Mucosa of descending colon (tissue), 3 donors: Measurements from ENCODE around the gene SLC25A2. TPM values are rescaled to one million over a fixed set of nuclear protein-coding genes. Genes with fewer than 3 reads are reported as not detected.

Source experiments
- ATAC-seq: fragments of 200-7000 bp; cut with Tn5 transposase; one replicate; pipeline ENCODE4 v1.9.1; 2020; ENCODE audit warnings: mild to moderate bottlenecking, moderate library complexity
- DNase-seq, 3 donors: peaks; one replicate each; pipeline ENCODE4 v3.0.0-alpha.2; 2020
- H3K36me3 ChIP-seq: fragments of 200-600 bp; one replicate; pipeline ENCODE4 v1.8.0; 2021; ENCODE audit warnings: low read depth, mild to moderate bottlenecking
- H3K4me1 ChIP-seq: fragments of 200-600 bp; one replicate; pipeline ENCODE4 v1.8.0; 2021; ENCODE audit warnings: low read depth, mild to moderate bottlenecking
- H3K4me3 ChIP-seq: fragments of 200-600 bp; one replicate; pipeline ENCODE4 v1.8.0; 2021; ENCODE audit warnings: mild to moderate bottlenecking
- H3K9me3 ChIP-seq: fragments of 200-600 bp; one replicate; pipeline ENCODE4 v1.8.0; 2021; ENCODE audit warnings: mild to moderate bottlenecking
- CTCF ChIP-seq: fragments of 200-600 bp; IDR thresholded peaks from one replicate; pipeline ENCODE4 v1.8.0; 2022; ENCODE audit warnings: antibody characterized with exemption, mild to moderate bottlenecking
- intact Hi-C, 2 donors: fragments of 100-400 bp; cut with DNase I in 1 of 2; cut with micrococcal nuclease in 1 of 2; formaldehyde crosslinking; loops; one replicate each; pipeline versions ENCODE4 v1.11.0 to v1.11.1; 2022; cut with DNase I, micrococcal nuclease
- total RNA-seq, 3 donors: library from RNA; stranded (reverse); fragmentation: NEBNext Ultra II Directional in 2 of 3; extraction: Animal tissue kit (Norgen Biotek cat#: 25700) in 2 of 3; gene quantifications; one replicate each; pipeline versions ENCODE4 v1.2.1 to v1.2.4, GENCODE V29; 2021 to 2023
- donor health status: DM: no; HTN: no; CAD: no; lungs with moderate emphysema.
- donor health status: DM: no; HTN: no; CAD: no.
- donor health status: DM: no; HTN: yes; CAD: no.

The SLC25A2 gene
- total RNA-seq, 3 donors from 2014 or later: 1.2 to 1.7 (median 1.5) TPM

DNA sequence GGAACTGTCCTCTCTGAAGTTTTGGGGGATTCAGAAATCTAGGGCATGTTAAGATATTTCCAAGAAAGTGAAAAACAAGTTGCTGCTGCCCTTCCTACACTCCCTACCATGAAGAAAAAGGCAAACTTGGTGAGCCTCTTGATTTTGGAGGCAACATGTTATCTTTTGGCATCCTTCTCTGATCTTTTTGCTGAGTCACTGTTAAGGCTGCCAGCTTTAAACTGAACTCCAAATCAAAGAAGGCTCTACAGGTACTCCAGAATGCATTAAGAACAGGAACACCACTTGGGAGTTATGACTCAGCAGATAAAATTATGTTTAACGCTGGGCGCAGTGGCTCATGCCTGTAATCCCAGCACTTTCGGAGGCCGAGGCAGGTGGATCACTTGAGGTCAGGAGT is 34.7 kb downstream of the SLC25A2 start:
- DNase-seq (no peak), ATAC-seq (no peak)
- H3K36me3 ChIP-seq: no peaks in the 10 kb centered on the region
- no peak for TF ChIP-seq CTCF
- intact Hi-C loops: no loop called here
- H3K9me3 ChIP-seq: peaks cover 99% of the 10 kb centered on the region
- H3K4me1 ChIP-seq: no peaks in the 10 kb centered on the region
- no peak overlapping the region for H3K4me3 ChIP-seq

DNA sequence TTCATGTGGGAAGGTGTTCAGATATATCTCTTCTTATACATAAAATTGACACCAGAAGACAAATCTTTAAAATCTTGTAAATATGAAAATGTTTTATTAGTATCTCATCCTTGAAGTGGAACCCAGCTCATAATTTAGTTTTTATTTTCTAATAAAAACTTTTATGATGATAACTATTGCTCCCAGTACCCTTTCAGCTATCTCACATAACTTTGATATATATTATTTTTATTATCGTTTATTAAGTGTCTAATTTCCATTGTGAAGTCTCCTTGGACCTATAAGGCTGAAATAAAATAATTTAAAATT is 42.7 kb downstream of the SLC25A2 start:
- no peaks in the 10 kb centered on the region for H3K36me3 ChIP-seq
- ATAC-seq (no peak), DNase-seq (no peak)
- no peak overlapping the region for H3K4me3 ChIP-seq
- TF ChIP-seq CTCF: no peak
- H3K4me1 ChIP-seq: no peaks in the 10 kb centered on the region
- intact Hi-C loops: no loop called here
- peaks cover 100% of the 10 kb centered on the region for H3K9me3 ChIP-seq

- intact Hi-C loops: no loop called here
- DNase-seq: no peak
- no peak for TF ChIP-seq CTCF
- no peaks in the 10 kb centered on the region for H3K4me1 ChIP-seq
- ATAC-seq: no peak
- H3K9me3 ChIP-seq: peaks cover 100% of the 10 kb centered on the region
- H3K4me3 ChIP-seq: no peak overlapping the region
- H3K36me3 ChIP-seq: no peaks in the 10 kb centered on the region
These were observed 43.2 kb downstream of the SLC25A2 start for GRCh38 chr5:141260458-141261237.

GRCh38 chr5:141258948-141259347 is 44.9 kb downstream of the SLC25A2 start:
- ATAC-seq (no peak), DNase-seq (no peak)
- Histone ChIP-seq H3K9me3 (peaks cover 100% of the 10 kb centered on the region), H3K36me3 (no peaks in the 10 kb centered on the region), H3K4me1 (no peaks in the 10 kb centered on the region), H3K4me3 (no peak overlapping the region)
- no peak for TF ChIP-seq CTCF
- intact Hi-C loops: no loop called here

DNA sequence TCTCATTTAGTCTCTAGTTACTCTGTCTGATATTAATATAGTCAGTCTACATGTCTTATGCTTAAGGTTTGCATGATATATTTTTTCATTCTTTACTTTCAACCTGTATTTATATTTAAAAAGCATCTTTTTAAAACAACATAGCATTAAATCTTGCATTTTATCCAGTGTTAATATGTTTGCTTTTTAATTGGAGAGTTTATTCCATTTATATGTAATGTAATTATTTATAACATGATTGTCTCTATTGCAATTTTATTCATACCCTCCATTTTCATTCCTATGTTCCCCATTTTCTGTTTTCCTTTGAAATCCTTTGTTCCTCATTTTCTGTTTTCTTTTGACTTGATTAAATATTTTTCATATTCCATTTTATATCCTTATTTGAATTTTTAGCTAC is 45.4 kb downstream of the SLC25A2 start:
- DNase-seq: no peak

More for the DNA sequence above, 45.4 kb downstream of the SLC25A2 start:
- TF ChIP-seq CTCF: no peak
- H3K4me3 ChIP-seq: no peak overlapping the region
- H3K4me1 ChIP-seq: no peaks in the 10 kb centered on the region
- intact Hi-C loops: no loop called here
- no peaks in the 10 kb centered on the region for H3K36me3 ChIP-seq
- peaks cover 100% of the 10 kb centered on the region for H3K9me3 ChIP-seq
- no peak for ATAC-seq

Other genes with a start within 250 kb of the SLC25A2 start
- gene PCDHB2, start 209.4 kb downstream of the SLC25A2 start, total RNA-seq: 1 to 10 TPM in 2 of 3 donors, under 1 TPM in 1; 0.82 to 5.5 (median 1.1) TPM
- 1 to 10 TPM in 1 of 3 donors, under 1 TPM in 2; 0.58 to 1.9 (median 0.90) TPM for gene PCDHB3, start 203.6 kb downstream of the SLC25A2 start, total RNA-seq
- gene PCDHB4, start 182.2 kb downstream of the SLC25A2 start, total RNA-seq: 1 to 10 TPM in 1 of 3 donors, under 1 TPM in 2; 0.35 to 3.4 (median 0.80) TPM
- gene PCDHB5, start 168.8 kb downstream of the SLC25A2 start, total RNA-seq: 1 to 10 TPM in 1 of 3 donors, under 1 TPM in 2; 0.41 to 3.0 (median 0.60) TPM
- under 1 TPM; 0.24 to 0.60 (median 0.29) TPM for gene PCDHB6, start 154.0 kb downstream of the SLC25A2 start, total RNA-seq
- gene PCDHB7, start 131.4 kb downstream of the SLC25A2 start, total RNA-seq: 1 to 10 TPM in 1 of 3 donors, under 1 TPM in 1, not detected in 1; 0.55 to 2.5 TPM
- gene PCDHB8, start 126.3 kb downstream of the SLC25A2 start, total RNA-seq: 1 to 10 TPM in 1 of 3 donors, under 1 TPM in 2; 0.12 to 2.1 (median 0.72) TPM
- 1 to 10 TPM in 1 of 3 donors, under 1 TPM in 2; 0.49 to 3.4 (median 0.89) TPM for gene PCDHB16, start 121.7 kb downstream of the SLC25A2 start, total RNA-seq
- 1 to 10 TPM in 1 of 3 donors, under 1 TPM in 2; 0.26 to 2.4 (median 0.70) TPM for gene PCDHB9, start 116.9 kb downstream of the SLC25A2 start, total RNA-seq
- gene PCDHB10, start 111.7 kb downstream of the SLC25A2 start, total RNA-seq: 1 to 10 TPM in 1 of 3 donors, under 1 TPM in 2; 0.35 to 4.9 (median 0.60) TPM
- gene PCDHB11, start 104.4 kb downstream of the SLC25A2 start, total RNA-seq: 1 to 10 TPM in 2 of 3 donors, under 1 TPM in 1; 0.55 to 5.8 (median 1.3) TPM
- gene PCDHB12, start 95.3 kb downstream of the SLC25A2 start, total RNA-seq: 1 to 10 TPM in 1 of 3 donors, under 1 TPM in 2; 0.52 to 3.9 (median 0.67) TPM
- 1 to 10 TPM; 1.2 to 4.3 (median 1.9) TPM for gene PCDHB13, start 90.1 kb downstream of the SLC25A2 start, total RNA-seq
- 1 to 10 TPM in 2 of 3 donors, under 1 TPM in 1; 0.98 to 6.1 (median 2.0) TPM for gene PCDHB14, start 80.7 kb downstream of the SLC25A2 start, total RNA-seq
- gene PCDHB15, start 58.7 kb downstream of the SLC25A2 start, total RNA-seq: 1 to 10 TPM in 2 of 3 donors, under 1 TPM in 1; 0.69 to 4.3 (median 1.2) TPM
- gene TAF7, start 16.7 kb upstream of the SLC25A2 start, total RNA-seq: 10 to 100 TPM; 52.6 to 70.4 (median 56.9) TPM
- gene PCDHGA1, start 26.5 kb upstream of the SLC25A2 start, total RNA-seq: 1 to 10 TPM in 1 of 3 donors, under 1 TPM in 2; 0.35 to 1.6 (median 0.43) TPM
- gene PCDHGA2, start 34.7 kb upstream of the SLC25A2 start, total RNA-seq: 1 to 10 TPM in 1 of 3 donors, under 1 TPM in 2; 0.41 to 3.8 (median 0.51) TPM
- gene PCDHGA3, start 39.8 kb upstream of the SLC25A2 start, total RNA-seq: 1 to 10 TPM in 1 of 3 donors, under 1 TPM in 2; 0.24 to 2.2 (median 0.43) TPM
- 1 to 10 TPM; 1.0 to 4.1 (median 1.2) TPM for gene PCDHGB1, start 46.0 kb upstream of the SLC25A2 start, total RNA-seq
- 1 to 10 TPM in 2 of 3 donors, under 1 TPM in 1; 0.90 to 4.6 (median 1.2) TPM for gene PCDHGA4, start 51.0 kb upstream of the SLC25A2 start, total RNA-seq
- gene PCDHGB2, start 55.9 kb upstream of the SLC25A2 start, total RNA-seq: 1 to 10 TPM; 1.5 to 5.7 (median 2.8) TPM
- gene PCDHGA5, start 60.1 kb upstream of the SLC25A2 start, total RNA-seq: 1 to 10 TPM; 1.2 to 4.2 (median 1.2) TPM
- 1 to 10 TPM; 2.0 to 6.3 (median 2.0) TPM for gene PCDHGB3, start 66.2 kb upstream of the SLC25A2 start, total RNA-seq
- 1 to 10 TPM; 1.6 to 6.7 (median 1.9) TPM for gene PCDHGA6, start 69.8 kb upstream of the SLC25A2 start, total RNA-seq
- gene PCDHGA7, start 78.7 kb upstream of the SLC25A2 start, total RNA-seq: 1 to 10 TPM; 1.0 to 5.6 (median 1.7) TPM
- gene PCDHGB4, start 83.6 kb upstream of the SLC25A2 start, total RNA-seq: 1 to 10 TPM in 2 of 3 donors, under 1 TPM in 1; 0.65 to 5.3 (median 1.2) TPM
- 1 to 10 TPM in 1 of 3 donors, under 1 TPM in 2; 0.78 to 3.8 (median 0.87) TPM for gene PCDHGA8, start 88.6 kb upstream of the SLC25A2 start, total RNA-seq
- gene PCDHGB5, start 93.9 kb upstream of the SLC25A2 start, total RNA-seq: 1 to 10 TPM; 3.1 to 9.8 (median 5.6) TPM
- 1 to 10 TPM; 2.6 to 6.7 (median 3.2) TPM for gene PCDHGA9, start 98.7 kb upstream of the SLC25A2 start, total RNA-seq
- 1 to 10 TPM; 2.3 to 8.5 (median 2.8) TPM for gene PCDHGB6, start 104.0 kb upstream of the SLC25A2 start, total RNA-seq
- gene PCDHGA10, start 108.9 kb upstream of the SLC25A2 start, total RNA-seq: 1 to 10 TPM; 3.5 to 6.1 (median 4.7) TPM
- 10 to 100 TPM in 1 of 3 donors, 1 to 10 TPM in 2; 4.2 to 17.9 (median 4.5) TPM for gene PCDHGB7, start 113.6 kb upstream of the SLC25A2 start, total RNA-seq
- 1 to 10 TPM; 1.8 to 5.6 (median 2.6) TPM for gene PCDHGA11, start 117.0 kb upstream of the SLC25A2 start, total RNA-seq
- 1 to 10 TPM; 2.6 to 5.5 (median 3.0) TPM for gene PCDHGA12, start 126.5 kb upstream of the SLC25A2 start, total RNA-seq
- gene PCDHGC3, start 171.9 kb upstream of the SLC25A2 start, total RNA-seq: 10 to 100 TPM; 12.1 to 50.5 (median 24.5) TPM
- gene PCDHGC4, start 181.0 kb upstream of the SLC25A2 start, total RNA-seq: 1 to 10 TPM in 2 of 3 donors, under 1 TPM in 1; 0.75 to 2.6 (median 1.6) TPM
- 1 to 10 TPM in 1 of 3 donors, under 1 TPM in 2; 0.61 to 2.6 (median 0.89) TPM for gene PCDHGC5, start 185.0 kb upstream of the SLC25A2 start, total RNA-seq